GM12878 (cell line): ENCODE data around the gene TFCP2L1. TPM values are rescaled to one million over a fixed set of nuclear protein-coding genes. Genes with fewer than 3 reads are reported as not detected.

Experiments
- ATAC-seq: fragments of 200-7000 bp; cut with Tn5 transposase; 3 replicates; pipeline ENCODE4 v1.9.1; 2020; ENCODE audit warnings: mild to moderate bottlenecking, moderate library complexity
- BruUV-seq: library from RNA; stranded (reverse); fragments of 400-500 nt; replicated peaks from 2 replicates; lab custom pipeline; 2021; lab: Mats Ljungman, UMichigan
- CTCF ChIA-PET: fragments of 300-600 bp; sonication (Branson Sonifier 250); formaldehyde crosslinking; extraction: SDS; loops from one replicate; lab custom pipeline; 2021; ENCODE audit warnings: inconsistent platforms; lab: Yijun Ruan, JAX
- POLR2A ChIA-PET: fragments of 350-600 bp; formaldehyde crosslinking; extraction: SDS; loops from one replicate; lab custom pipeline; 2021; ENCODE audit warnings: inconsistent platforms; lab: Charles Lee
- RAD21 ChIA-PET: fragments of 300-600 bp; sonication (Branson Sonifier 250); formaldehyde crosslinking; loops from one replicate; lab custom pipeline; 2023; ENCODE audit warnings: antibody characterized with exemption; ENCODE audit not compliant: unreplicated experiment; lab: Charles Lee
- SMC1A ChIA-PET: fragments of 300-600 bp; sonication (Branson Sonifier 250); formaldehyde crosslinking; loops from one replicate; lab custom pipeline; 2023; ENCODE audit not compliant: unreplicated experiment, uncharacterized antibody; lab: Charles Lee
- DNase-seq: peaks from one replicate; pipeline ENCODE4 v3.0.0-alpha.2; 2011; ENCODE audit warnings: low read depth, low spot score
- FAIRE-seq: peaks from 3 replicates; lab custom pipeline; 2011; peaks lifted over from hg19 to GRCh38; lab: Jason Lieb, UNC
- H2AFZ ChIP-seq: 2 replicates; pipeline ENCODE4 v1.6.0; 2011; ENCODE audit warnings: low read depth, low read length, control low read depth; ENCODE audit not compliant: control insufficient read depth
- H3K27ac ChIP-seq: 2 replicates; pipeline ENCODE4 v1.5.1; 2011; ENCODE audit warnings: control low read depth; ENCODE audit not compliant: control insufficient read depth, insufficient read depth
- H3K27me3 ChIP-seq, 2 experiments: replicated peaks in 1 of 2; 2 replicates each; pipeline versions ENCODE4 v1.6.0 to v1.6.1; 2011; ENCODE audit warnings: low read length in 1 of 2; ENCODE audit not compliant: control insufficient read depth in 2 of 2, insufficient read depth in 2 of 2
- H3K36me3 ChIP-seq, 2 experiments: 2 replicates each; pipeline ENCODE4 v1.5.1; 2011; ENCODE audit warnings: low read length in 1 of 2; ENCODE audit not compliant: control insufficient read depth in 2 of 2, insufficient read depth in 2 of 2
- H3K4me1 ChIP-seq: 2 replicates; pipeline ENCODE4 v1.6.1; 2011; ENCODE audit warnings: mild to moderate bottlenecking, low read length, moderate library complexity, mixed read lengths; ENCODE audit not compliant: control insufficient read depth, insufficient read depth
- H3K4me2 ChIP-seq: 2 replicates; pipeline ENCODE4 v1.6.0; 2011; ENCODE audit warnings: control low read depth; ENCODE audit not compliant: control insufficient read depth, insufficient read depth
- H3K4me3 ChIP-seq: fragments of 200-600 bp; sonication (generic); 2 replicates; pipeline ENCODE4 v1.5.1; 2016
- H3K79me2 ChIP-seq: 2 replicates; pipeline ENCODE4 v1.6.0; 2011; ENCODE audit warnings: low read length; ENCODE audit not compliant: control insufficient read depth, insufficient read depth
- H3K9ac ChIP-seq: 2 replicates; pipeline ENCODE4 v1.8.0; 2011; ENCODE audit warnings: low read length, control low read depth, mixed read lengths; ENCODE audit not compliant: control insufficient read depth, insufficient read depth
- H3K9me3 ChIP-seq: replicated peaks from 3 replicates; pipeline ENCODE4 v1.5.1; 2011; ENCODE audit warnings: mild to moderate bottlenecking, low read length; ENCODE audit not compliant: control insufficient read depth, insufficient read depth
- H4K20me1 ChIP-seq: 2 replicates; pipeline ENCODE4 v1.6.0; 2011; ENCODE audit not compliant: control insufficient read depth, insufficient read depth
- CEBPB ChIP-seq, 2 experiments: fragments of 150-350 bp in 1 of 2; IDR thresholded peaks; 2 replicates each; pipeline ENCODE4 v1.6.1; 2012 to 2014; ENCODE audit warnings: low read depth in 2 of 2, low read length in 2 of 2, borderline replicate concordance in 1 of 2, inconsistent platforms in 1 of 2
- EP300 ChIP-seq, 2 experiments: fragments of 150-350 bp in 1 of 2; IDR thresholded peaks; 2 replicates each; pipeline ENCODE4 v1.6.1; 2011 to 2012; ENCODE audit warnings: low read depth in 2 of 2, low read length in 2 of 2, borderline replicate concordance in 1 of 2, improper control_type of control experiment in 1 of 2, inconsistent platforms in 1 of 2; ENCODE audit not compliant: control insufficient read depth in 1 of 2
- EZH2 ChIP-seq: IDR thresholded peaks from 2 replicates; pipeline ENCODE4 v1.6.1; 2012; ENCODE audit warnings: low read depth, mild to moderate bottlenecking, control low read depth, inconsistent platforms, low read length, borderline replicate concordance; ENCODE audit not compliant: control insufficient read depth
- KAT2A ChIP-seq: conservative IDR thresholded peaks from 2 replicates; pipeline ENCODE4 v1.6.1; 2011; ENCODE audit warnings: low read depth, low read length; ENCODE audit not compliant: control insufficient read depth
- SREBF2 ChIP-seq: IDR thresholded peaks from 2 replicates; pipeline ENCODE4 v1.6.1; 2012; ENCODE audit warnings: mild to moderate bottlenecking, low read length
- WGBS: methylation state at CpG from one replicate; pipeline ENCODE4 v1.1.6; 2016; ENCODE audit warnings: low lambda C conversion rate; ENCODE audit not compliant: insufficient replicate concordance, insufficient coverage; ENCODE audit errors: missing lambda C conversion rate; 5-methylcytosine and 5-hydroxymethylcytosine counted together
- in situ Hi-C: fragments of 300-500 bp; cut with MboI; formaldehyde crosslinking; loops from 9 replicates; pipeline ENCODE4 v1.14.3; 2018; ENCODE audit warnings: mixed read lengths
- intact Hi-C: fragments of 100-400 bp; cut with micrococcal nuclease; formaldehyde crosslinking; loops from one replicate; pipeline ENCODE4 v1.14.2; 2022; ENCODE audit not compliant: unreplicated experiment
- polyA plus RNA-seq, 11 experiments: library from polyadenylated mRNA; depleted of rRNA in 4 of 11; unstranded in 6 of 11; stranded (reverse) in 5 of 11; fragments of >200 nt; fragmentation: Nextera tagmentation in 4 of 11; fragmentation: Illumina TruSeq in 1 of 11; extraction: Ambion mirVana in 4 of 11; extraction: Trizol in 1 of 11; gene quantifications; 1 replicate in 1 of 11; 2 replicates in 10 of 11; pipeline versions ENCODE4 v1.2.1 to v1.2.3, GENCODE V29; 2011 to 2016; ENCODE audit warnings: inconsistent platforms in 2 of 11, missing spikeins in 2 of 11, low read depth in 1 of 11
- total RNA-seq, 4 experiments: library from RNA; depleted of rRNA in 3 of 4; stranded (reverse); fragments of >200 nt in 3 of 4; fragmentation: Illumina TruSeq in 1 of 4; extraction: Trizol in 1 of 4; gene quantifications; 2 replicates each; pipeline versions ENCODE4 v1.2.1 to v1.2.3, GENCODE V29; 2013 to 2021
- TF ChIP-seq, protein P1 (sequence below): IDR thresholded peaks from 2 replicates; pipeline ENCODE4 v1.6.1; 2012; ENCODE audit warnings: low read length, inconsistent platforms
- TF ChIP-seq, protein P2 (sequence below): fragments of 450-650 bp; IDR thresholded peaks from 2 replicates; pipeline ENCODE4 v1.6.1; 2017; ENCODE audit warnings: borderline replicate concordance
- TF ChIP-seq, protein P3 (sequence below): fragments of 450-650 bp; IDR thresholded peaks from 2 replicates; pipeline ENCODE4 v1.6.1; 2014; ENCODE audit warnings: mild to moderate bottlenecking

The TFCP2L1 gene
- total and polyA plus RNA-seq, 10 of the 15 experiments (the other 5 are each of a cell fraction or from before 2014, with no cell fraction given) = 0.02 to 0.21 (median 0.09) TPM; not detected in 1

DNA sequence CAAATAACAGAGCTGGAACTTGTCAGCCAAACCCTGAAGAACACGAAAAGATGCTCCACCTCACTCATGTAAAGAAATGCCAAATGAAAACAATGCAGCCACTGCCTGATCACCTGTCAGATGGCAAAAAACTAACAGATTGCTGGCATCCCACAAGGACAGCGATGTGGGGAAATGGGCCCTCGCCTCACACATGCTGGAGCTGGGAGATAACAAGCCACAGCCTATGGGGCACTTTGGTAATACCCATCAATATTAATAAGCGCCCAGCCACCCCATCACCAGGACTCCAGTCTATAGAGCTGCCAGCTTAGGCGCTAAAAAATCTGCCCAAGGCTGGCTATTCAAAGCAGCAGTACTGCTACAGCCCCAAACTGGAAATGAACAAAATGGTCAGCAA lies 27.0 kb downstream of the TFCP2L1 start (continued):
- TF ChIP-seq, protein P1, sequence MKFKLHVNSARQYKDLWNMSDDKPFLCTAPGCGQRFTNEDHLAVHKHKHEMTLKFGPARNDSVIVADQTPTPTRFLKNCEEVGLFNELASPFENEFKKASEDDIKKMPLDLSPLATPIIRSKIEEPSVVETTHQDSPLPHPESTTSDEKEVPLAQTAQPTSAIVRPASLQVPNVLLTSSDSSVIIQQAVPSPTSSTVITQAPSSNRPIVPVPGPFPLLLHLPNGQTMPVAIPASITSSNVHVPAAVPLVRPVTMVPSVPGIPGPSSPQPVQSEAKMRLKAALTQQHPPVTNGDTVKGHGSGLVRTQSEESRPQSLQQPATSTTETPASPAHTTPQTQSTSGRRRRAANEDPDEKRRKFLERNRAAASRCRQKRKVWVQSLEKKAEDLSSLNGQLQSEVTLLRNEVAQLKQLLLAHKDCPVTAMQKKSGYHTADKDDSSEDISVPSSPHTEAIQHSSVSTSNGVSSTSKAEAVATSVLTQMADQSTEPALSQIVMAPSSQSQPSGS = no peak
- TF ChIP-seq SREBF2 = no peak
- TF ChIP-seq, protein P2, sequence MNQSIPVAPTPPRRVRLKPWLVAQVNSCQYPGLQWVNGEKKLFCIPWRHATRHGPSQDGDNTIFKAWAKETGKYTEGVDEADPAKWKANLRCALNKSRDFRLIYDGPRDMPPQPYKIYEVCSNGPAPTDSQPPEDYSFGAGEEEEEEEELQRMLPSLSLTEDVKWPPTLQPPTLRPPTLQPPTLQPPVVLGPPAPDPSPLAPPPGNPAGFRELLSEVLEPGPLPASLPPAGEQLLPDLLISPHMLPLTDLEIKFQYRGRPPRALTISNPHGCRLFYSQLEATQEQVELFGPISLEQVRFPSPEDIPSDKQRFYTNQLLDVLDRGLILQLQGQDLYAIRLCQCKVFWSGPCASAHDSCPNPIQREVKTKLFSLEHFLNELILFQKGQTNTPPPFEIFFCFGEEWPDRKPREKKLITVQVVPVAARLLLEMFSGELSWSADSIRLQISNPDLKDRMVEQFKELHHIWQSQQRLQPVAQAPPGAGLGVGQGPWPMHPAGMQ = no peak
- TF ChIP-seq, all 136 proteins: peak for 0

DNA sequence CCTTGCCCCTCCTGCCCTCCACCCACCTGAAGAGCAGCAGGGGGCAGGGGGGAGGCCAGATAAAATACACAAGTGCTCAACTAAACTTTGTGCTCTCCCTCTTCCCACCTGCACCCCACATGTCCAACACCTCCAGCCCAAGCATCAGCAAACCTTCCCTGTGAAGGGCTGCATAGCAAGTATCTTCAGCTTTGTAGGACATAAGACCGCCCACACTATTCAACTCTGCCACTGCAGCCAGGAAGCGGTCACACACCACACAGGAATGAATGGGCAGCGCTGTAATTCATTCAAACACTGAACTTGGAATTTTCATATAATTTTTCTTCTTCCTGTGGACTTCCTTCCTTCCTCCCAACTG lies 27.5 kb downstream of the TFCP2L1 start:
- DNase-seq (no peak), ATAC-seq (no peak), FAIRE-seq (no peak)
- H3K4me1 ChIP-seq = no peaks in the 10 kb centered on the region
- CTCF ChIA-PET = interaction anchor here (1.7 kb wide), 1 partner anchor 99 kb away, joined by 5 read pairs; no protein-coding TSS in a partner anchor
- H3K4me2 ChIP-seq = no peak overlapping the region
- intact Hi-C loops = no loop called here
- H3K9me3 ChIP-seq = no peaks in the 10 kb centered on the region
- no peaks in the 10 kb centered on the region for H3K36me3 ChIP-seq
- H3K27me3 ChIP-seq = no peaks in the 10 kb centered on the region; a peak in 1 of 4 replicates
- no peak overlapping the region for H3K27ac ChIP-seq
- no peak overlapping the region for H3K4me3 ChIP-seq
- BruUV-seq = no TSS peak
- H3K9ac ChIP-seq = no peak overlapping the region
- WGBS = 2% methylated on average over 3 of the region's 3 CpGs
- POLR2A ChIA-PET = no interaction called here
- no peak overlapping the region for H2AFZ ChIP-seq
- RAD21 ChIA-PET = interaction anchor here (0.6 kb wide), 1 partner anchor 304 kb away, joined by 3 read pairs; no protein-coding TSS in a partner anchor
- no peaks in the 10 kb centered on the region for H3K79me2 ChIP-seq
- H4K20me1 ChIP-seq = no peaks in the 10 kb centered on the region
- SMC1A ChIA-PET = interaction anchor here (0.6 kb wide), 1 partner anchor 17 kb away, joined by 3 read pairs; no protein-coding TSS in a partner anchor
- TF ChIP-seq CEBPB (IDR thresholded peaks at IDR 0.05; ENCODE audit: borderline replicate concordance in 1 of 2, low read depth in 2 of 2, low read length in 2 of 2) (no peak), EP300 (IDR thresholded peaks at IDR 0.05; ENCODE audit: borderline replicate concordance in 1 of 2, control insufficient read depth in 1 of 2, low read depth in 2 of 2, low read length in 2 of 2) (no peak), EZH2 (no peak), KAT2A (no peak)
- TF ChIP-seq, protein P3, sequence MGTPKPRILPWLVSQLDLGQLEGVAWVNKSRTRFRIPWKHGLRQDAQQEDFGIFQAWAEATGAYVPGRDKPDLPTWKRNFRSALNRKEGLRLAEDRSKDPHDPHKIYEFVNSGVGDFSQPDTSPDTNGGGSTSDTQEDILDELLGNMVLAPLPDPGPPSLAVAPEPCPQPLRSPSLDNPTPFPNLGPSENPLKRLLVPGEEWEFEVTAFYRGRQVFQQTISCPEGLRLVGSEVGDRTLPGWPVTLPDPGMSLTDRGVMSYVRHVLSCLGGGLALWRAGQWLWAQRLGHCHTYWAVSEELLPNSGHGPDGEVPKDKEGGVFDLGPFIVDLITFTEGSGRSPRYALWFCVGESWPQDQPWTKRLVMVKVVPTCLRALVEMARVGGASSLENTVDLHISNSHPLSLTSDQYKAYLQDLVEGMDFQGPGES = no peak
- in situ Hi-C loops = no loop called here
